Ovary (tissue), 3 donors: ENCODE results near the gene RMND5B.

Source experiments
- CTCF ChIP-seq, 3 donors: fragments of 450-650 bp in 2 of 3; fragments of 200-600 bp in 1 of 3; IDR thresholded peaks; one replicate each; pipeline versions ENCODE4 v1.5.1 to v1.8.0; 2016 to 2022; ENCODE audit warnings: antibody characterized with exemption in 3 of 3, mild to moderate bottlenecking in 1 of 3
- POLR2A ChIP-seq: fragments of 450-650 bp; IDR thresholded peaks from one replicate; pipeline ENCODE4 v1.6.1; 2017; ENCODE audit warnings: antibody characterized with exemption, mild to moderate bottlenecking, moderate library complexity
- donor health status: DM: no; HTN: no; CAD: no.

GRCh38 chr5:178108966-178109365, 21.8 kb upstream of the RMND5B start:
- no peak for TF ChIP-seq CTCF (IDR thresholded peaks at IDR 0.05)
- TF ChIP-seq POLR2A, result no peak
